ENCODE data around the gene KCNQ2. TPM values are rescaled to one million over a fixed set of nuclear protein-coding genes. Genes with fewer than 3 reads are reported as not detected.

The KCNQ2 gene
- total RNA-seq, 1 experiment from 2014 or later, result not detected

DNA sequence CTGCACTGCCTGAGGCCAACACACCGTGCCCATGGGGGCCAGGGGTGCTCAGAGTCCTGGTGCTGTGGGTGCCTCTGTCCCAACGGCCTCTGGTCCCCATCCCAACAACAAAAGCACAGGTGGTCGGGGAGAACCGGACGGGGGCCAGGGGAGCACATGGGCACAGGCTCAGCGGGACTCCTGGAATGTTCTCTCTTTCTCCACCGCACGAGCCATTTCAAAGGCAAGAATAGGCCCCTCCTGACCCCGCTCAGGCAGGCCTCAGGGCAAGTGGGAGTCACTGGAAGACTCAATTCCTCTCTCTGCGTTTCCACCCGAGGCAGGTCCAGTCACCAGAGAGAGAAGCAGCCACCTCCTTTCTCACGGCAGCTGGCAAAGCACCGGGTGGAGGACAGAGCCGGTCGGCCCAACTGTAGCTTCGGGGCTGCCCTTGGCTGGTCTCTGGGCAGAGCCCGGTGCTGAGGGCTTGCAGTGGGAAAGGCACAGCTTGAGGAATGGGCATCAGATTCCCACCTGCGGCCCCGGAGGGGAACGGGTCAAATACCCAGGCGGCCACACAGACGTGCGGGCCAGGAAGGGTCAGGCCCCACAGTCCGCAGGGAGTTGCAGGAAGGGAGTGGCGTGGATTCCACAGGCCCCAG lies 55.2 kb downstream of the KCNQ2 start:
- intact Hi-C loops (cut with micrococcal nuclease; ENCODE audit: unreplicated experiment), result no loop called here
- CTCF ChIA-PET, result no interaction called here

GRCh38 chr20:63416631-63417030 lies 55.8 kb downstream of the KCNQ2 start:
- H3K27me3 ChIP-seq (ENCODE audit: insufficient read depth, low read depth), result peaks cover 97% of the 10 kb centered on the region
- no peak overlapping the region for H2AFZ ChIP-seq
- H4K20me1 ChIP-seq (ENCODE audit: insufficient read depth), result peaks cover 7% of the 10 kb centered on the region; the same call in 1 of the 2 replicates
- no peak overlapping the region for H3K4me3 ChIP-seq
- no peak overlapping the region for H3K4me2 ChIP-seq
- BruUV-seq (replicated peaks), result no TSS peak
- intact Hi-C loops (cut with micrococcal nuclease; ENCODE audit: unreplicated experiment), result no loop called here
- ChIA-PET CTCF (no interaction called here), POLR2A (ENCODE audit: unreplicated experiment) (no interaction called here)
- no peaks in the 10 kb centered on the region for H3K79me2 ChIP-seq (ENCODE audit: low read depth)
- TF ChIP-seq, protein P1, sequence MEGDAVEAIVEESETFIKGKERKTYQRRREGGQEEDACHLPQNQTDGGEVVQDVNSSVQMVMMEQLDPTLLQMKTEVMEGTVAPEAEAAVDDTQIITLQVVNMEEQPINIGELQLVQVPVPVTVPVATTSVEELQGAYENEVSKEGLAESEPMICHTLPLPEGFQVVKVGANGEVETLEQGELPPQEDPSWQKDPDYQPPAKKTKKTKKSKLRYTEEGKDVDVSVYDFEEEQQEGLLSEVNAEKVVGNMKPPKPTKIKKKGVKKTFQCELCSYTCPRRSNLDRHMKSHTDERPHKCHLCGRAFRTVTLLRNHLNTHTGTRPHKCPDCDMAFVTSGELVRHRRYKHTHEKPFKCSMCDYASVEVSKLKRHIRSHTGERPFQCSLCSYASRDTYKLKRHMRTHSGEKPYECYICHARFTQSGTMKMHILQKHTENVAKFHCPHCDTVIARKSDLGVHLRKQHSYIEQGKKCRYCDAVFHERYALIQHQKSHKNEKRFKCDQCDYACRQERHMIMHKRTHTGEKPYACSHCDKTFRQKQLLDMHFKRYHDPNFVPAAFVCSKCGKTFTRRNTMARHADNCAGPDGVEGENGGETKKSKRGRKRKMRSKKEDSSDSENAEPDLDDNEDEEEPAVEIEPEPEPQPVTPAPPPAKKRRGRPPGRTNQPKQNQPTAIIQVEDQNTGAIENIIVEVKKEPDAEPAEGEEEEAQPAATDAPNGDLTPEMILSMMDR (conservative IDR thresholded peaks at IDR 0.05), result no peak
- no peak for TF ChIP-seq EZH2 (IDR thresholded peaks at IDR 0.05; ENCODE audit: low read depth)
- no peaks in the 10 kb centered on the region for H3K9me3 ChIP-seq (ENCODE audit: insufficient read depth, low read depth)
- no peak overlapping the region for H3K27ac ChIP-seq
- H3K4me1 ChIP-seq (replicated peaks; ENCODE audit: insufficient read depth), result no peaks in the 10 kb centered on the region
- no peak for DNase-seq
- H3K36me3 ChIP-seq (ENCODE audit: low read depth), result no peaks in the 10 kb centered on the region
- no peaks in the 10 kb centered on the region for H3K9me2 ChIP-seq (ENCODE audit: insufficient read depth)
- no peaks in the 10 kb centered on the region for H3F3A ChIP-seq (ENCODE audit: insufficient read depth, low read depth)

More for the DNA sequence above, 55.2 kb downstream of the KCNQ2 start:
- Histone ChIP-seq H3K79me2 (ENCODE audit: low read depth) (no peaks in the 10 kb centered on the region), H2AFZ (no peak overlapping the region), H3K9me2 (ENCODE audit: insufficient read depth) (no peaks in the 10 kb centered on the region), H4K20me1 (ENCODE audit: insufficient read depth) (peaks cover 7% of the 10 kb centered on the region; the same call in 1 of the 2 replicates), H3F3A (ENCODE audit: insufficient read depth, low read depth) (no peaks in the 10 kb centered on the region), H3K27ac (no peak overlapping the region), H3K9me3 (ENCODE audit: insufficient read depth, low read depth) (no peaks in the 10 kb centered on the region), H3K4me1 (replicated peaks; ENCODE audit: insufficient read depth) (no peaks in the 10 kb centered on the region), H3K36me3 (ENCODE audit: low read depth) (no peaks in the 10 kb centered on the region), H3K4me2 (no peak overlapping the region), H3K27me3 (ENCODE audit: insufficient read depth, low read depth) (peaks cover 97% of the 10 kb centered on the region), H3K4me3 (no peak overlapping the region)
- TF ChIP-seq, protein P1 (conservative IDR thresholded peaks at IDR 0.05), result no peak
- TF ChIP-seq EZH2 (IDR thresholded peaks at IDR 0.05; ENCODE audit: low read depth), result peak; percentile 57; the same call in 1 of the 2 replicates
- POLR2A ChIA-PET (ENCODE audit: unreplicated experiment), result no interaction called here
- no TSS peak for BruUV-seq (replicated peaks)
- no peak for DNase-seq

DNA sequence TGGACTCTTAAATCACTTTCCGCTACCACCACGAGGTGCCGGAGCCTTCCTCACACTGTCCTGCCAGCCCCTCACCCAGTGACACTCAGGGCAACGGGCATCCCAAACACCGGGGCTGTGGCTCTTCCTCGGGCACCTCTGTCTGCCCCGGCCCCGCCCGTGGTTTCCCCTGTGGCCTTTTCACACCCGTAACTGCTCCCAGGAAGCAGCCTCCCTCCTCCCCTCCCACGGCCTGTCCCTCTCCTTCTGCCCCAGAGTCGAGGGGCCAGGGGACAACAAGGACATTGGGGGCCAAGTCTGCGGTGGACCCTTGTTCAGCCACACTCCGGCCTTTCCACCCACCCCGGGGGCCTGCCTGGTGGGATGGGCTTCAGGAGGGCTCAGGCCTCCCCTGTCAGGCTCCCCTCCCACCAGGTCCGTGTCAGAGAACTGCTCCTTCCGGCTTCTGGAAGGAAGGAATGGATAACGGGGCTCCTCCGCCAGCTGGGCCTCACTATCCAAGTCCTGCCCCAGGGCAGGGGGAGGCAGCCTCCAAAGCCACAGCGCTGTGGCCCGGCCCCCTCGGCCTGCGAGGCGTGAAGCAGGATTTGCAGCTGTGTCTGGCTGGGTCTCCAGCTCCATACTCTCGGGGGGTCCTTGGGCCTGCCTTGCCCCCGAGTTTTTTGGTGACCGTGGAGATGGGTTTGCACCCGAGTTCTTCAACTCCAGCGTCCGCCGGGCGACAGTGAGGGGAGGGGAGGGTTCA lies 56.6 kb downstream of the KCNQ2 start:
- no peaks in the 10 kb centered on the region for H3K36me3 ChIP-seq (ENCODE audit: low read depth)
- H3K9me3 ChIP-seq (ENCODE audit: insufficient read depth, low read depth), result no peaks in the 10 kb centered on the region
- H3F3A ChIP-seq (ENCODE audit: insufficient read depth, low read depth), result no peaks in the 10 kb centered on the region
- H2AFZ ChIP-seq, result no peak overlapping the region
- no peak for DNase-seq
- no peaks in the 10 kb centered on the region for H3K4me1 ChIP-seq (replicated peaks; ENCODE audit: insufficient read depth)
- H4K20me1 ChIP-seq (ENCODE audit: insufficient read depth), result peaks cover 3% of the 10 kb centered on the region; the same call in 1 of the 2 replicates
- no peaks in the 10 kb centered on the region for H3K79me2 ChIP-seq (ENCODE audit: low read depth)
- peaks cover 97% of the 10 kb centered on the region for H3K27me3 ChIP-seq (ENCODE audit: insufficient read depth, low read depth)
- BruUV-seq (replicated peaks), result no TSS peak
- POLR2A ChIA-PET (ENCODE audit: unreplicated experiment), result no interaction called here
- CTCF ChIA-PET, result no interaction called here
- TF ChIP-seq EZH2 (IDR thresholded peaks at IDR 0.05; ENCODE audit: low read depth), result peak; percentile 96
- TF ChIP-seq, protein P1 (conservative IDR thresholded peaks at IDR 0.05), result no peak
- H3K9me2 ChIP-seq (ENCODE audit: insufficient read depth), result no peaks in the 10 kb centered on the region
- H3K4me3 ChIP-seq, result no peak overlapping the region
- intact Hi-C loops (cut with micrococcal nuclease; ENCODE audit: unreplicated experiment), result no loop called here
- H3K27ac ChIP-seq, result no peak overlapping the region
- H3K4me2 ChIP-seq, result no peak overlapping the region
